GM21423 (cell line): ENCODE measurements around the gene AGGF1.
"Not testable (repeated sequence)": the region's sequence is repeated elsewhere in the genome, so short reads cannot be mapped to it uniquely, and the experiment has no call there.

Experiments
- ATAC-seq: cut with Tn5 transposase; IDR thresholded peaks from one replicate; pipeline ENCODE4 v1.9.1; 2021; ENCODE audit warnings: mild to moderate bottlenecking, moderate library complexity; ENCODE audit not compliant: unreplicated experiment

Gene AGGF1

DNA sequence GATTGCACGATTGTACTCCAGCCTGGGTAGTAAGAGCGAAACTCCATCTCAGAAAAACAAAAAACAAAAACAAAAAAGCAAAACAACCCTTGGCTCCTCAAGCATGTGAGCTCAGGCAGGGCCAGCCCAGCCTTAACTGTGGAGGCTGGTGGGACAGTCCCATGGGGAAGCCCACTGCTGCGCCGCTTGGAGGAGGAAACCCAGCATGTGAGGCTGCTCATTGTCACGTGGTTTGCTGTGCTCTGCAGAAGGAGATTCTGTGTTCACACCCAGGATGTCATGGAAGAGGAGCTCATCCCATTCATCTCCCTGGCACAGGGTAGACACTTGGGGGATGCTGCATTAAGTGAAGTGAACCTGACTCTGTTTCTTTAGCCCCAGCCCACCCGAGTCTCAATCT lies 52.9 kb downstream of the AGGF1 start:
- no peak for ATAC-seq

- ATAC-seq: no peak
Observed at GRCh38 chr5:77086368-77086688, 56.1 kb downstream of the AGGF1 start.

GRCh38 chr5:77086689-77087483 lies 56.7 kb downstream of the AGGF1 start, which contains the start of gene ZBED3:
ZBED3 (minus strand) TSS chr5:77087285; CDS start chr5:77077878, 9,407 bp downstream.
- ATAC-seq: peak; percentile 72

GRCh38 chr5:77087484-77088261 lies 57.5 kb downstream of the AGGF1 start:
- ATAC-seq: peak; percentile 24

DNA sequence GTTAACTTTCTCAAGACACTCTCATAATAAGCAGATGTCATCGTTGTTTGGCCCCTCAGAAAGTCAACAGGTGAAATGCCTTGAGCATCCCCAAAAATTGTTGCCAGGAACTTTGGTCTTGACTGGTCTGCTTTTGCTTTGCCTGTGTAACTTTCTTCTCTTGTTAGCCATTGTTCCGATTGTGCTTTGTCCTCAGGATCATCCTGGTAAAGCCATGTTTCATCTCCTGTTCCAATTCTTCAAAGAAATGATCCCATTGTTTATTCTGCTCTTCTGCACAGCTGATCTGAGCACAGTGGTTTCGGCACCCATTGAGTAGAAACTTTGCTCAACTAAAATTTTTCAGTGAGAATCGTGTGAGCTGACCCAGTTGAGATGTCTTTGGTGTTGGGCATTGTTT lies 65.0 kb downstream of the AGGF1 start:
- no peak for ATAC-seq

GRCh38 chr5:77101298-77101697 lies 71.1 kb downstream of the AGGF1 start:
- ATAC-seq: no peak

DNA sequence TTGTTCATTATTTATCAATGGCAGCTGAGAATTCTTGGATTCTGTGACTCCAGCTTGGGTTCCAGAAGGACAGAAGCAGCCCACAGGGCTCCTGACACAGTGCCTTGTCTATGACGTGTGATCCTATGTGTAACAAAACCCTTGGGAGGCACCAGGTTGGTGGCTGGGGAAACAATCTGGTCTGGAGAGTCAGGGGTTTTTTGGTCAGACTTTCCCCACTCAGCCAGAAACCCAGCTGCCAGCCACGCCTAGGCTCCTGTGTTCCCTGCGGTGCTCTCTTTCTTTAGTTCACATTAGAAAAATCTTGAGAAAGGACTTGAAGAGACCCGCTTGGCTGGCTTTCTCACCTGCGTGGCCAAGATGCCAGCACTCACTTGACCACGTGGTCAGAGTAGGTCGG lies 72.3 kb downstream of the AGGF1 start:
- no peak for ATAC-seq

DNA sequence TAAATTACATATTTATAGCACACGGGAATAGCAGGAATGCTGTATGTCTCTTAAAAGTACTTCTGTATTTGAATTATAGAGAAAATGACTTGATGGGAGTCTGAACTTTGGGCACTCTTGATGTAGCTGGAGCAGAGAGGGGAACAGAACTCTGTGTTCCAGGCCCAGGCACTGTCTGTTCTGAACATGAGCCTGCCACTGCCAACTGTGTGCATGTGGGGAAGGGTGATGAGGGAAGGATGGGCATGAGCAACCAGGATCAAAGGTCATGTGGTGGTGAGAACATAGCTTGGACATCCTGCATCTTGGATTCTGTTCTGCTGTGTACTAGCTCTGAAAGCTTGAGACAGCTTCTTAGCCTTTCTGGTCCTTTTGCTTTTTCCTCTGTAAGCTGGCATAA lies 73.3 kb downstream of the AGGF1 start:
- ATAC-seq: no peak

GRCh38 chr5:77104813-77105212 lies 74.6 kb downstream of the AGGF1 start:
- no peak for ATAC-seq

DNA sequence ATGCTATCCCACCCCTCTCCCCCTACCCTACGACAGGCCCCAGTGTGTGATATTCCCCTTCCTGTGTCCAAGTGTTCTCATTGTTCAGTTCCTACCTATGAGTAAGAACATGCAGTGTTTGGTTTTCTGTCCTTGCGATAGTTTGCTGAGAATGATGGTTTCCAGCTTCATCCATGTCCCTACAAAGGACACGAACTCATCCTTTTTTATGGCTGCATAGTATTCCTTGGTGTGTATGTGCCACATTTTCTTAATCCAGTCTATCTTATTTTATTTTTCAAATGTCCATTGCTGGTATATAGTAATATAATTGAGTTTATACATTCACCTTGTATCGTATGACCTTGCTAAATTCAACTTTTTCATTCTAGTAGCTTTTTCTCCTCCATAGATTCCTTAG lies 76.8 kb downstream of the AGGF1 start:
- ATAC-seq: not testable (repeated sequence)
